Endometrial microvascular endothelial cells (primary cell): ENCODE measurements around the gene PSAP. TPM values are rescaled to one million over a fixed set of nuclear protein-coding genes. Genes with fewer than 3 reads are reported as not detected.

Experiments used
- in situ Hi-C: cut with HindIII; loops from 2 replicates; pipeline ENCODE4 v1.10.0; 2017; ENCODE audit warnings: low sequenced_read_pairs, low pct_unique_long_range_greater_than_20kb; ENCODE audit errors: inconsistent ontology term
- total RNA-seq: library from RNA; depleted of rRNA; stranded (reverse); fragments of >200 nt; gene quantifications from one replicate; pipeline ENCODE4 v1.2.3, GENCODE V29; 2015; ENCODE audit errors: inconsistent ontology term

PSAP gene
- total RNA-seq, 1 donor from 2014 or later = 727 TPM

DNA sequence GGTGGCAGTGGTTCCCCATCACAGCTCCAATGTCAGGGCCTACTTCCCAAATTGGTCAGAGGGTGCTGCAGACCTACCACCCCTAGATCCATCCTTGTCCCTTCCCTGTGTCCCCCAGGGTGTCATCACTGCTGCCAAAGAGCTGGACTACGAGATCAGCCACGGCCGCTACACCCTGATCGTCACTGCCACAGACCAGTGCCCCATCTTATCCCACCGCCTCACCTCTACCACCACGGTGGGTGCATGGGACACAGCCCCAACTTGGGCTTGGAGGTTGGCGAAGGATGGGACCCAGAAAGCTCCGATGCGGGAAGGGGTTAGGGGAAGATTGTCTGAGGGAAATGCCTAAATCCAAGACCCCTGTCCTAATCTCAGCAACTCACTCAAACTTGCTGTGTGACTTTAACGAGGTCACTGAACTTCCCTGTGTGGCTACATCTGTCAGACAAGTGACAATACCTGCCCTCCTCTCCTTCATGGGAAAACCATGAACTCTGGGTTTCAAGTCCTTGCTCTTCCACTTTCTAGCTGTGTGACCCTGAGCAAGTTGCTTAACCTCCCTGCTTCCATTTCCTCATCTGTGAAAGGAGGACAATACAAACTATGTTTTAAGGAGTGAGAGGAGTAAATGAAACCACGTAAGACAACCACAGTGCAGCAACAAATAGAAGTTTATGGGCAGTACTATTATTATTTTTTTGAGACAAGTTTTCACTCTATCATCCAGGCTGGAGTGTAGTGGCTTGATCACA, 72.8 kb downstream of the PSAP start:
- in situ Hi-C loops = no loop called here

DNA sequence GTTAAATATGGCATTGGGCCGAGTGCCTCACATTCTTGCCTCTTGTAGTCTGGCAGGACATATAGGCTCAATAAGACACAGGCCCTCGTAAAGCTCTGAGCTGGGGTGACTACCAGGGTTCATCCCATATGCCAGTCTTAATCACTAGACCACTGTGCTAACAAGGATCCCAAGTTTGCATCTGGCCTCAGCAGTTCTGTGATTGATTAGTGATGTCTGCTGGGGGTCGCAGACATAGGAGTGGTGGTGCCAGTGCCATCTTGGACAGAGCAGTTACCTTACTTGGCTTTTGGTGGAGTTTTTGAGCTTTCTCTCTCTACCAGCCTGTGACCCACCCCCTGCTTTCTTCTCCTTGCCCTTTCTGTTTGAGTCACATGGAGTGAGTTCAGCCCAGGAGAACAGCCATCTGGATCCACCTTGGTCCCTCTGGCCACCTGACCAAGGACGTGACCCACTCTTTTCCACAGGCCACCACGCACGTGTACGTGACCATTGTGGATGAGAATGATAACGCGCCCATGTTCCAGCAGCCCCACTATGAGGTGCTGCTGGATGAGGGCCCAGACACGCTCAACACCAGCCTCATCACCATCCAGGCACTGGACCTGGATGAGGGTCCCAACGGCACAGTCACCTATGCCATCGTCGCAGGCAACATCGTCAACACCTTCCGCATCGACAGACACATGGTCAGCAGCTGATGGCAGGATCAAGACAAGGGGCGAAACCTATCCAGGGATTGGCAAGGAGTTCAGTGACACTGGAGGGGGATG, 73.7 kb downstream of the PSAP start:
- in situ Hi-C loops = no loop called here

DNA sequence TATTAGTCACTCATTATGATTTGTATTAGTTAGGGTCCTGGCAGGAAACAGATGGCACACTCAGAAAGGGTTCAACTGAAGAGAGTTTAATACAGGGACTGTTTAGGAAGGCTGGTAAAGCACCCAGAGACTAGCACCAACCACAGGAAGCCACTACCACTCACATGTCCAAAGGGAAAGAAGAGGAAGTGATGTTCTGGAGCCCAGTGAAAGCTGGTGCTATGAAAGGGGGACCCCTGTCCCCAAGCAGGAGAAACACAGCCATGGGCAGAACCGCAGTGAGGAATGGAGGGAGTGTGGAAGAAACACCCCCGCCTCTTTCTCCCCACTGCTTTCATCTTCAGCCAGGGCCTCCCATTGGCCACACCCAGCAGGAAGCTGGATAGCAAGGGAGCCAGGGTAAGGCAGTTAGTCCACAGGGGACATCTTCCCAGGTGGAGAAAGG, 74.5 kb downstream of the PSAP start:
- in situ Hi-C loops = no loop called here

DNA sequence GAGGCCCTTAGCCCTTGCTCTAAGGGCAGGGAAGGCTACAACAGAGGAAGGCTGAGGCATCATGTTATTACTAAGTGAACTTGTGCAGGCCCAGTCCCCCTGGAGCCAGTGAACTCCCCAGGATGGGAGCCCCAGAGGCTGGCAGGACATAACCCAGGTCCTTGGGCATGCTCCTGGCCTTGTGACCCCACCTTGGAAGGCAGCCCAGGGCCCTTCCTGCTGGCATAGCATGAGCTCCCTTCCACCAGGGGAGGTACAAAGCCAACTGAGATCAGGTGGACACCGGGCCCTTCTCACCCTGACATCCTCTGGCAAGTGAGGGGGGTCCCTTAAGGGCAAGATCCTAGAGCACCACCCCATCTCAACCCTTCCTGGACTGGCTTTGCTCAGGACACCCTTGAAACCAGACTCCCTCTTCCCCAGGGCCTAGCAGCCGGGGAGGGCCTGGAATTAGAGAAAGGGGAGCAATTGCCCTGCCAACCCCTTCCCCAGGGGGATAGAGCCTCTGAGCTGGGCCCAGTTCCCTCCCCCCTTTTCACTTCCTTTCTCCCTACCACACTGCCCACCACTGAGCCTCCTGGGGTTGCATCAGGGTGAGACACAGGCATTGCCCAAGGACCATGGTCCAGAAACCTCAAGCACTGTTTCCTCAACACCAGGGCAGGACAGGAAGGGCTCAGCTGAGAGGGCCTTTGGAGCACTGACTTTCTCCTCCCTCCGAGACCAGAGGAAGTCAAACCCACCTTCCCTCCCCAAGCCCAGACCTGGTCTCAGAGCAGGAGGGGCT, 75.9 kb downstream of the PSAP start:
- in situ Hi-C loops = no loop called here

DNA sequence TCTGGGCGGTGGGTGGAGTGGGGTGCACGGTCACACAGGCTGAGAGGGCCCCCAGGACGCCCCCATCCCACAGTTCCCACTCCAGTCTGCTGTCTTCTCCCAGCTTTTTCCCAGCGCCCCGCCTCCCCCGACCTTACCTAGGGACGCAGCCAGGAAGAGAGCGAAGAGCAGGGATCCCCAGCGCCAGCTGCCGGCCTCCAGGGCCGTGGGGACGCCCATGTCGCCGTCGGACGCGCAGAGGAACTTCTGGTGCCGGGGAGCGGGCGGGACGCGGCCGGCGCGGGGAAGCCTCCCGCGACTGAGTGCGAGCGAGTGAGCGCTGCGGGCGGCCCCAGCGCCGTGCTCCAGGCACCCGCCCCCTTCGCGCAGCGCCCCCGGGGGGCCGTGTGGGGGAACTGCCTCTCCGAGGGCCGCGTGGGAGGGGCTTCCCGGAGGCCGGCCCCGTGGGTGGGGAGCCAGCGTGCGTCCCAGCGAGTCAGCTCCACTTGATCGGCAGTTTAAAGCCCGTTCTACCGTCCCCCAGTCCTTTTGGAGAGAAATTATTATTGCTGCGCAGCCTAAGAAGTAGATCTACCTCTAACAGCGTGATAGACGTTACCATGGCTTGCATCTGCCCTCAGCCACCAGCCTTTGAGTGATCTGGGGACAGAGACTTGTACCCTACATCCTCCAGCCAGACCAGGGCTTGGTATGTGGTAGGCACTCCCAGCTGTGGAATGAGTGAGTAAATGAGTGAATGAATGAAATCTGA, 77.7 kb downstream of the PSAP start, which contains the start of gene VSIR:
Gene VSIR (minus strand): TSS at position 300 of the 751 bp plus-strand sequence. CDS start 81 bp downstream, at position 219.
- in situ Hi-C loops = no loop called here

DNA sequence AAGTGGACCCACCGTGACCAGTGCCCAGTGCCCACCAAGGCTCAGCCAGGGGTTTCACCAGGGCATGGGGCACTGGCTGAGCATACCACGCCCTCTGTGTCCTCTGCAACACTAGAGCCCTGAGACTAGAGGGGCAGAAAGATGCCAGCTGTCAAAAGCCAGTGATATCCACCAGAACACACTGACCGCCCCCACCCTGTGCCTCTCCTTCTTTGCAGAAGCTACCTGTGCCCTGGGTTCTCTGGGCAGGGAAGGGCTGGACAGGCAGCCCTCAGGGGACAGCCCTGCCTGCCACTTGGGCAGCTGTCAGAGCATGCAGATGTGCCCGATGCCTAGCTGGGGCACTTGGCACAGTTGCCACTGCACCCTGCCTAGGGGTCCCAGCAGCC, 78.2 kb downstream of the PSAP start:
- in situ Hi-C loops = no loop called here

DNA sequence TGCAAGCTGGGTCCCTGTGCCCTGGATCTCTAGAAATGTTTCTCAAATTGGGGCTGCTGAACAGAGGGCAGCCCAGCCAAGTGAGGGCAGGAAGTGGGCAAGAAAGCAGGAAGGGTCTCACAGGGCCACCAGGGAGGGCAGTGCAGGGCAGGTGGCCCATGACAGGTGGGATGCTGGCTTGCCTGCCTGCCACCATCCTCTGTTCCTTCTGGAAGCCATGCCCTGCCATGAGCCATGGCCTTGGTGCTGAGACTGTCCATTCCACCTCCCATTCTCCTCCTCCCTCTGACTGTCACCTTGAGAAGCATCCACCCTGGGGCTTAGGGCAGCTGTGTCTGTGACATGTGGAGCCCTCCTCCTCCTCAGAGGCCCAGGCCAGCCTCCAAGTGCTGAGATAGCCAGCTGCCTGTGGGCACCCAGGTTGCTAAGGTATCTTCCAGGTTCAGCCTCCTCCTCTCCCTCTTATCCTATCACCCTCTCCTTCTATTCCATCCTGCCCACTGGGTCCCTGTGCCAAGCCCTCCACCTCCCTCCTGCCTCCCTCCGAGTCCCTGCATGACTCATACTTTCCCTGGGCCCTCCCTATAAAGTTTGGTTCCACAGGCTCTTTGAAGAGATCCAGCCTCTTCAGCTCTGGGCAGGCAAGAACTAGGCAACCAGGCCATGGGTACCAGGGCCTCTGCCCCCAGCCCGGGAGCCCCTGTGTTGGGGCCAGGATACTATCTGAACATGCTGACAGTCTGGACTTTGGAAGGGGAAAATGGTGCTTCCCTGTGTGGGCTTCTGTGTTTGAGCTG, 79.0 kb downstream of the PSAP start:
- in situ Hi-C loops = no loop called here

DNA sequence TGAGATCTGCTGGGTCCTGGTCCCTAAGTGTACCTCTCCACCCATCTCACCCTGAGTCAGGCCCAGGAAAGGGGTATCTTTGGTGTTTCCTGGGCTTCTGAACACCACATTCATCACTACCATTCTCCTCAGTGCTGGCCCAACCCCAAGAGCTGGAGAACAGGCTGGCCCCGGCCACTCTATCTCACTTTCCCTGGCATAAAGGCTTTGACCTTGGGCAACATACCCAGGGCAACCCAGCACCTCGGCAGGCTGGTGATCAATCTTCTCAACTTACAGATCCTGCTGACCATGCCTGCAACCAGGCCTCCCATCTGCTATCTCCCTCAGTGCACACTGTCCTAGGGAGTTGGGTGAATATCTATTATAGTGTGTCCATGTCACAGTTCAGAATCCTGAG, 79.8 kb downstream of the PSAP start:
- in situ Hi-C loops = no loop called here

DNA sequence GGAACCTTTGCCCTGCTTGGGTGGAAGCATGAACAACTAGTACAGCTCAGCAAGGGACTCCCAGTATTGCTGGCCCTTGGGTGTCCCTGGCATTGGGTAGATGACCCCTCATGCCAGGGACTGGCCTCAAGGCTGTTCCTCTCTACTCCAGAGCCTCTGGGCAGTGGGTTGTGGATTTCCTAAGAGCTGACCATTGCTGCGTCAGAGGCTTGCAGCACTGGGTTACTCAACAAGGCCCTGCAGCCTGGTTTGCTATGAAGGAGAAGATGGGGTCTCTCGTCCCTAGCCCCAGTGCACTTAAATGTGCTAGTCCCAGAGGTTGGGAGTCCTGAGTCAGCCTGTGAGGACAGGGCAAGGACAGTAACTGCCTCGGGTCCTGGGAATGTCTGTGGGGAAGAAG, 80.3 kb downstream of the PSAP start:
- in situ Hi-C loops = no loop called here

DNA sequence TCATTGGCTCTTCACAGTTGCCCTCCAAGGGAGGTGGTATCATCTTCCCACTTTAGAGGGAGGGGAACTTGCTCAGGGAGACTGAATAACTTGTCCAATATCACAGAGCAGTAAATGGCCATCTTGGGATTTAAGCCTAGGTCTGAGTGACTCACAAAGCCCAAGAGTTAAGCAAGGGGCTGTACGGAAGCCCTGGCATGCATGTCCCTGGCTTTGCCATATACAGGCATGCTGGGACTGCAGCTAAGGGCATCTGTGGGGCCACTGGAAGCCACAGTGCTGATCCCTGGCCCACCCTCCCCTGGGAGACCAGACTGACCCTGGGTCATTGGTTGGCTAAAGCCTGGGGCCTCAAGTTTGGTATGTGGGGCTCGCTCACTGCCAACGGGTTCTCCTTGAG, 80.8 kb downstream of the PSAP start:
- in situ Hi-C loops = no loop called here

DNA sequence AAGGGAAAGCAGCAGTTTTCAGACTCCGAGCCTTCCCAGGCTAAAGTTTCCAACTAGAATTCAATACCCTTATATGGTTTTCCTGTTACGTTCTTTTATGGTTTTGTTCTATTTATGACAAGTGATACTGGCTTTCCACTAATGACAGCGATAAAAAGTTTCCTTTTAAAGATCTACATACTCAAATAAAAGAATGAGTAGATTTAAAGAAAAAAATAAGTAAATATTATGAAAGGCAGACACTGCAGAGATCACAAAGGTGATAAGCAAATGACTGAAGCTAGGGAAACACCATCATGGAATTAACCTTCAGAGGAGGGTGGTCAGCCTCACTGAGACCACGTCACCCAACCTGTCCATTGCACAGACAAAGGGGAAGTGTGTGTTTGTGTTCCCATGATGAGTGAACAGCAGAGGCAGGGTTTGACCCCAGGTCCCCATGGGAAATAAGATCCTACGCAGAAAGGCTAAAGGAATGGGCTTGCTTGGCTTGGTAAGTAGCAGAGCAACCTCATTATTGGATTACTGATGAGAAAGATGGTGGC, 81.7 kb downstream of the PSAP start:
- in situ Hi-C loops = no loop called here

DNA sequence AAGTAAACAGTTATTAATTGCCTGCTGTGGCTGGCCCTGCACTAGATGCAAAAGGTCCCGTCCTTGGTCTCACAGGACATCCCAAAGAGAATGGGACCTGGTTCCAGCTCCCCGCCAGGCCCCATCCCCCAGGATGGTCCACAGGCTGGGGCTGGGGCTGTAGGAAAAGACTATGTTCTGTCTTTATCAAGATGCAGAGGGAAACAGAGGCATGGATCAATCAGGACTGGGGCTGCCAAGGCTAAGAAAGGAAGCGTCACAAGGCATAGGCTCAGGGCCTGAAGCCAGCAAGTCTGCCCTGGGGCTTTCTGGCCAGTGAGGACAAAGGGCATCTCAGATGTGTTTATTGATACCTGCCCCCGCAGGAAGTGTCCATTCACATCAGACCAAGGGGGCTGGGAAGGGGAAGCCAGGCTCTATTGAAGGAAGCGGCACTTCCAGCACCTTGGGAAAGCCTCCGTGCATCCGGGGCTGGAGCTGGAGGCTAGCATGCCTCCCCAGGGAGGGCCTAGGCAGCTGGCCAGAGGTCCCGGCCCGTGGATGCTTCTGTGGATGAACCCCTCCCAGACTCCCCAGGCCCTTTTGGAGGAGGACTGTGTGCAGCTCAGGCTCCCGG, 83.5 kb downstream of the PSAP start:
- in situ Hi-C loops = no loop called here

DNA sequence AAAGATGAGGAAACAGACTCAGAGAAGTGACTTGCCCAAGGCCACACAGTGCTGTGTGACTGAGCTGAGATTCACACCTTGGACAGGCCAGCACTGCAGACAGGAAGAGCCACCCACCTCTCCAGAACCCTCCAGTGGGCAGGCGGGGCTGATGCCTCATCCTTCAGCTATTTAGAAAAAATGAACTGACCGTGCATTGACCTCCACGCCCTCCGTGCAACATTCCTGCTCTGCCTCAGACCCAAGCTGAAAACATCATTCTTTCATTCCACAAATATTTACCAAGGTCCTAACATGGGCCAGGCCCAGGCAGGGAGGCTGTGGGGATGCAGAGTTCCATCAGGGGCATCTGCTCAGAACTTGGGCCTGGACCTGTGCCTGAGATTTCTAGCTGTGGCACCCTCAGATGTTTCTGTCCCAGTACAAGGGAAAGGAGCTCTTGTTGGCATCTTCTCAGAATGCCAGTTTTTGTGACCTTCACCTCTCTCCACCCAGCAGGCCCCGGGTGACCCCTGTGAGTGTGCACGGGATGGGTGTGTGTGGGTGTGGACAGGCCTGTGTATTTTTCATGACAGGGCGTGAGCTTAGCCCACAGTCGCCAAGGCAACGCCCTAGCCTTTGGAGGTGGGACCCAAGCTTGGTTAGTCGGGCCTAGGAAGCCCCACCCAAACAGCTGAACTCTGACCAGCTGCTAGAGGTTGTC, 84.2 kb downstream of the PSAP start:
- in situ Hi-C loops = no loop called here
